Ovary (tissue), 3 donors: ENCODE data around the gene ARHGEF10L.

ENCODE experiments used
- POLR2A ChIP-seq: fragments of 450-650 bp; IDR thresholded peaks from one replicate; pipeline ENCODE4 v1.6.1; 2017; ENCODE audit warnings: antibody characterized with exemption, mild to moderate bottlenecking, moderate library complexity
- TF ChIP-seq, protein P1 (sequence below), 3 donors: fragments of 450-650 bp in 2 of 3; fragments of 200-600 bp in 1 of 3; IDR thresholded peaks; one replicate each; pipeline versions ENCODE4 v1.5.1 to v1.8.0; 2016 to 2022; ENCODE audit warnings: antibody characterized with exemption in 3 of 3, mild to moderate bottlenecking in 1 of 3
- donor health status: DM: no; HTN: no; CAD: no.

GRCh38 chr1:17678011-17678410 lies 138.5 kb downstream of the ARHGEF10L start:
- TF ChIP-seq, protein P1, sequence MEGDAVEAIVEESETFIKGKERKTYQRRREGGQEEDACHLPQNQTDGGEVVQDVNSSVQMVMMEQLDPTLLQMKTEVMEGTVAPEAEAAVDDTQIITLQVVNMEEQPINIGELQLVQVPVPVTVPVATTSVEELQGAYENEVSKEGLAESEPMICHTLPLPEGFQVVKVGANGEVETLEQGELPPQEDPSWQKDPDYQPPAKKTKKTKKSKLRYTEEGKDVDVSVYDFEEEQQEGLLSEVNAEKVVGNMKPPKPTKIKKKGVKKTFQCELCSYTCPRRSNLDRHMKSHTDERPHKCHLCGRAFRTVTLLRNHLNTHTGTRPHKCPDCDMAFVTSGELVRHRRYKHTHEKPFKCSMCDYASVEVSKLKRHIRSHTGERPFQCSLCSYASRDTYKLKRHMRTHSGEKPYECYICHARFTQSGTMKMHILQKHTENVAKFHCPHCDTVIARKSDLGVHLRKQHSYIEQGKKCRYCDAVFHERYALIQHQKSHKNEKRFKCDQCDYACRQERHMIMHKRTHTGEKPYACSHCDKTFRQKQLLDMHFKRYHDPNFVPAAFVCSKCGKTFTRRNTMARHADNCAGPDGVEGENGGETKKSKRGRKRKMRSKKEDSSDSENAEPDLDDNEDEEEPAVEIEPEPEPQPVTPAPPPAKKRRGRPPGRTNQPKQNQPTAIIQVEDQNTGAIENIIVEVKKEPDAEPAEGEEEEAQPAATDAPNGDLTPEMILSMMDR (IDR thresholded peaks at IDR 0.05), result no peak
- no peak for TF ChIP-seq POLR2A
